HG03280 (cell line): ENCODE measurements around the gene DAND5.
"Not testable (repeated sequence)": the region's sequence is repeated elsewhere in the genome, so short reads cannot be mapped to it uniquely, and the experiment has no call there.

Experiments
- ATAC-seq: cut with Tn5 transposase; IDR thresholded peaks from one replicate; pipeline ENCODE4 v1.9.1; 2021; ENCODE audit warnings: mild to moderate bottlenecking, moderate library complexity; ENCODE audit not compliant: unreplicated experiment

Gene DAND5

GRCh38 chr19:12965017-12965811 lies 4.2 kb upstream of the DAND5 start:
- ATAC-seq = peak; percentile 81

- no peak for ATAC-seq
Measured at GRCh38 chr19:12965812-12966135, 3.6 kb upstream of the DAND5 start.

GRCh38 chr19:12967907-12968306 lies 1.5 kb upstream of the DAND5 start:
- no peak for ATAC-seq

- ATAC-seq = no peak
Measured at GRCh38 chr19:12970070-12970820, 869 bp downstream of the DAND5 start.

- no peak for ATAC-seq
Measured at GRCh38 chr19:12973236-12973635, 3.9 kb downstream of the DAND5 start.

GRCh38 chr19:12974301-12975220 lies 5.2 kb downstream of the DAND5 start:
- ATAC-seq = no peak

GRCh38 chr19:12975221-12975741 lies 5.9 kb downstream of the DAND5 start:
- no peak for ATAC-seq

GRCh38 chr19:12976109-12976508 lies 6.7 kb downstream of the DAND5 start:
- not testable (repeated sequence) for ATAC-seq

- no peak for ATAC-seq
Measured at GRCh38 chr19:12979974-12980373, 10.6 kb downstream of the DAND5 start.

- no peak for ATAC-seq
Measured at GRCh38 chr19:12982648-12983047, 13.3 kb downstream of the DAND5 start.

- no peak for ATAC-seq
Measured at GRCh38 chr19:12983091-12983490, 13.7 kb downstream of the DAND5 start.

- ATAC-seq = peak; percentile 75
Measured at GRCh38 chr19:12983542-12984142, 14.3 kb downstream of the DAND5 start.

- ATAC-seq = no peak
Measured at GRCh38 chr19:12984143-12984627, 14.8 kb downstream of the DAND5 start.

- ATAC-seq = no peak
Measured at GRCh38 chr19:12984683-12985048, 15.3 kb downstream of the DAND5 start.

GRCh38 chr19:12985049-12985776 lies 15.8 kb downstream of the DAND5 start:
- ATAC-seq = no peak

- ATAC-seq = no peak
Measured at GRCh38 chr19:12986726-12987125, 17.4 kb downstream of the DAND5 start.

- ATAC-seq = no peak
Measured at GRCh38 chr19:12987190-12987589, 17.8 kb downstream of the DAND5 start.

GRCh38 chr19:12987781-12988180 lies 18.4 kb downstream of the DAND5 start:
- no peak for ATAC-seq

- ATAC-seq = no peak
Measured at GRCh38 chr19:12990431-12990830, 21.1 kb downstream of the DAND5 start.

GRCh38 chr19:12990853-12991252 lies 21.5 kb downstream of the DAND5 start:
- ATAC-seq = no peak
